ENCODE measurements around the gene TMEM187.

DNA sequence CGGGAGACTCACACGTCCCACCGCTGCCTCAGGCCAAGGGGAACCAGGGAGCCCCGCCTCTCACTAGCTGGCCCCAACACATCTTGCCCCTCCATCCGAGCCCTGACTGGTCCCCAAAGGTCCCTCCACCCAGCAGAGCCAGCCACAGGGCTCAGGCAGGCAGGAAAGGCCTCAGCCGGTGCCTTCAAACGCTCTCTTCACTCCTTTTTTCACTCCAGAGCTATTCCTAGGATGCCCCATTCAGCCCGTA, 45.0 kb upstream of the TMEM187 start:
- TF ChIP-seq, protein P1, sequence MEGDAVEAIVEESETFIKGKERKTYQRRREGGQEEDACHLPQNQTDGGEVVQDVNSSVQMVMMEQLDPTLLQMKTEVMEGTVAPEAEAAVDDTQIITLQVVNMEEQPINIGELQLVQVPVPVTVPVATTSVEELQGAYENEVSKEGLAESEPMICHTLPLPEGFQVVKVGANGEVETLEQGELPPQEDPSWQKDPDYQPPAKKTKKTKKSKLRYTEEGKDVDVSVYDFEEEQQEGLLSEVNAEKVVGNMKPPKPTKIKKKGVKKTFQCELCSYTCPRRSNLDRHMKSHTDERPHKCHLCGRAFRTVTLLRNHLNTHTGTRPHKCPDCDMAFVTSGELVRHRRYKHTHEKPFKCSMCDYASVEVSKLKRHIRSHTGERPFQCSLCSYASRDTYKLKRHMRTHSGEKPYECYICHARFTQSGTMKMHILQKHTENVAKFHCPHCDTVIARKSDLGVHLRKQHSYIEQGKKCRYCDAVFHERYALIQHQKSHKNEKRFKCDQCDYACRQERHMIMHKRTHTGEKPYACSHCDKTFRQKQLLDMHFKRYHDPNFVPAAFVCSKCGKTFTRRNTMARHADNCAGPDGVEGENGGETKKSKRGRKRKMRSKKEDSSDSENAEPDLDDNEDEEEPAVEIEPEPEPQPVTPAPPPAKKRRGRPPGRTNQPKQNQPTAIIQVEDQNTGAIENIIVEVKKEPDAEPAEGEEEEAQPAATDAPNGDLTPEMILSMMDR (IDR thresholded peaks at IDR 0.05) = no peak
- no peak for TF ChIP-seq POLR2A (IDR thresholded peaks at IDR 0.05)

Data from esophagus squamous epithelium (tissue), 4 donors.